Kidney (tissue), 14 donors: ENCODE measurements around the gene CHCHD1. TPM values are rescaled to one million over a fixed set of nuclear protein-coding genes. Genes with fewer than 3 reads are reported as not detected.

ENCODE experiments used
- DNase-seq, 5 donors: peaks; one replicate each; pipeline ENCODE4 v3.0.0-alpha.2; 2013 to 2020
- FAIRE-seq: peaks from 2 replicates; lab custom pipeline; 2012; peaks lifted over from hg19 to GRCh38; lab: Jason Lieb, UNC
- H3K27ac ChIP-seq, 2 donors: one replicate each; pipeline ENCODE4 v1.7.0; 2013; ENCODE audit warnings: low read depth in 2 of 2, low read length in 2 of 2, inconsistent platforms in 1 of 2
- H3K27me3 ChIP-seq: one replicate; pipeline ENCODE4 v1.7.1; 2013; ENCODE audit warnings: low read length, inconsistent platforms; ENCODE audit not compliant: control insufficient read depth, insufficient read depth
- H3K36me3 ChIP-seq, 3 donors: one replicate each; pipeline versions ENCODE4 v1.7.0 to v1.7.1; 2013; ENCODE audit warnings: low read length in 3 of 3, control low read depth in 1 of 3, inconsistent platforms in 1 of 3; ENCODE audit not compliant: insufficient read depth in 3 of 3, control insufficient read depth in 2 of 3
- H3K4me1 ChIP-seq, 3 donors: one replicate each; pipeline versions ENCODE4 v1.7.0 to v1.7.1; 2013; ENCODE audit warnings: low read length in 3 of 3, inconsistent platforms in 1 of 3, low read depth in 1 of 3; ENCODE audit not compliant: control insufficient read depth in 2 of 3, insufficient read depth in 2 of 3
- H3K4me3 ChIP-seq, 3 donors: one replicate each; pipeline versions ENCODE4 v1.7.0 to v1.8.1; 2013; ENCODE audit warnings: low read length in 3 of 3, control low read depth in 1 of 3, inconsistent platforms in 1 of 3
- H3K9ac ChIP-seq, 3 donors: one replicate each; pipeline versions ENCODE4 v1.7.0 to v1.7.1; 2013; ENCODE audit warnings: low read length in 3 of 3, control low read depth in 1 of 3, inconsistent platforms in 1 of 3
- H3K9me3 ChIP-seq, 3 donors: one replicate each; pipeline versions ENCODE4 v1.7.0 to v1.7.1; 2013; ENCODE audit warnings: low read length in 3 of 3, control low read depth in 1 of 3, inconsistent platforms in 1 of 3; ENCODE audit not compliant: control insufficient read depth in 2 of 3, insufficient read depth in 1 of 3
- CTCF ChIP-seq: IDR thresholded peaks from 3 replicates; pipeline ENCODE4 v1.5.1; 2012; ENCODE audit warnings: mild to moderate bottlenecking, moderate library complexity, borderline replicate concordance; ENCODE audit not compliant: insufficient read depth; ENCODE audit errors: extremely low read depth
- intact Hi-C: fragments of 100-400 bp; cut with DNase I; formaldehyde crosslinking; loops from one replicate; pipeline ENCODE4 v1.11.1; 2022
- polyA plus RNA-seq: library from polyadenylated mRNA; stranded (reverse); fragments of 350-450 nt; fragmentation: Illumina TruSeq; extraction: RNeasy Lipid Tissue Mini Kit (QIAGEN cat#74804); gene quantifications from one replicate; pipeline ENCODE4 v1.2.3, GENCODE V29; 2014; ENCODE audit warnings: low read depth, low replicate concordance; ENCODE audit not compliant: insufficient read depth
- total RNA-seq: library from RNA; stranded (reverse); fragmentation: NEBNext Ultra II Directional; extraction: Animal tissue kit (Norgen Biotek cat#: 25700); gene quantifications from one replicate; pipeline ENCODE4 v1.2.1, GENCODE V29; 2021
- donor health status: control.
- donor health status: control.
- donor health status: control.
- donor health status: control.
- donor health status: control.
- donor health status: DM: yes; HTN: yes; CAD: no.
- donor health status: Normal renal cell carcinoma (clear cell type).

Gene CHCHD1
- total and polyA plus RNA-seq, 2 donors from 2014 or later = 23.4 to 105 TPM

GRCh38 chr10:73742454-73742734 lies 39.5 kb upstream of the CHCHD1 start:
- H3K27me3 ChIP-seq = no peaks in the 10 kb centered on the region
- TF ChIP-seq CTCF = no peak
- H3K27ac ChIP-seq = no peak overlapping the region
- H3K9ac ChIP-seq = no peak overlapping the region
- no peak overlapping the region for H3K4me3 ChIP-seq
- no peaks in the 10 kb centered on the region for H3K9me3 ChIP-seq
- intact Hi-C loops = no loop called here
- no peaks in the 10 kb centered on the region for H3K36me3 ChIP-seq
- H3K4me1 ChIP-seq = peaks cover 6 to 9% (median 8%) of the 10 kb centered on the region in 3 donors
- no peak for FAIRE-seq
- no peak for DNase-seq

GRCh38 chr10:73743327-73743904 lies 38.4 kb upstream of the CHCHD1 start:
- DNase-seq (peak in 1 of 5 donors; percentile 13), FAIRE-seq (no peak)
- H3K9me3 ChIP-seq = no peaks in the 10 kb centered on the region
- H3K36me3 ChIP-seq = peaks cover 0 to 2% (median 0%) of the 10 kb centered on the region in 3 donors
- H3K27ac ChIP-seq = peak overlapping the region; percentile 95 to 96
- H3K9ac ChIP-seq = peak overlapping the region; percentile 88 to 99 (median 98)
- peaks cover 6 to 9% (median 8%) of the 10 kb centered on the region in 3 donors for H3K4me1 ChIP-seq
- H3K27me3 ChIP-seq = no peaks in the 10 kb centered on the region
- intact Hi-C loops = no loop called here
- H3K4me3 ChIP-seq = peak overlapping the region; percentile 89 to 98 (median 90)
- TF ChIP-seq CTCF = no peak

- intact Hi-C loops = no loop called here
- Histone ChIP-seq H3K9ac (peak within 1 kb of the TSS; percentile 88 to 99 (median 98)), H3K27me3 (no peaks in the 10 kb centered on the region), H3K4me1 (peaks cover 6 to 9% (median 9%) of the 10 kb centered on the region in 3 donors), H3K9me3 (no peaks in the 10 kb centered on the region), H3K27ac (peak within 1 kb of the TSS; percentile 95 to 96), H3K4me3 (peak within 1 kb of the TSS; percentile 89 to 98 (median 90)), H3K36me3 (peaks cover 2 to 4% (median 2%) of the 10 kb centered on the region in 3 donors)
- FAIRE-seq (no peak), DNase-seq (peak; percentile 97 to 99 (median 99))
- no peak for TF ChIP-seq CTCF
Observed at GRCh38 chr10:73743905-73744663, 37.8 kb upstream of the CHCHD1 start, which contains the start of gene SEC24C. TSS of gene SEC24C (plus strand) at chr10:73744372. CDS start at chr10:73746833, 2,461 bp downstream.
